Dermis blood vessel endothelial cell (primary cell): ENCODE measurements around the gene DESI2. TPM values are rescaled to one million over a fixed set of nuclear protein-coding genes. Genes with fewer than 3 reads are reported as not detected.
A peak's percentile ranks its signal among the peaks of the same experiment; 100 is the strongest.
"Not testable (repeated sequence)": the region's sequence is repeated elsewhere in the genome, so short reads cannot be mapped to it uniquely, and the experiment has no call there.

Experiments
- DNase-seq: peaks from one replicate; pipeline ENCODE4 v3.0.0; 2010
- total RNA-seq: library from RNA; depleted of rRNA; stranded (reverse); fragments of >200 nt; gene quantifications from 2 replicates; pipeline ENCODE4 v1.2.3, GENCODE V29; 2014

The DESI2 gene
- total RNA-seq, 1 donor from 2014 or later = 57.5 TPM

- no peak for DNase-seq
Measured at GRCh38 chr1:244655186-244655585, 2.3 kb downstream of the DESI2 start.

GRCh38 chr1:244657421-244657820 lies 4.5 kb downstream of the DESI2 start:
- DNase-seq = no peak

- no peak for DNase-seq
Measured at GRCh38 chr1:244659694-244660093, 6.8 kb downstream of the DESI2 start.

- DNase-seq = no peak
Measured at GRCh38 chr1:244660595-244660994, 7.7 kb downstream of the DESI2 start.

- DNase-seq = not testable (repeated sequence)
Measured at GRCh38 chr1:244661569-244662312, 8.8 kb downstream of the DESI2 start.

- no peak for DNase-seq
Measured at GRCh38 chr1:244662599-244662998, 9.7 kb downstream of the DESI2 start.

- no peak for DNase-seq
Measured at GRCh38 chr1:244664353-244664752, 11.4 kb downstream of the DESI2 start.

GRCh38 chr1:244665771-244666217 lies 12.9 kb downstream of the DESI2 start:
- no peak for DNase-seq

GRCh38 chr1:244666672-244667418 lies 13.9 kb downstream of the DESI2 start:
- not testable (repeated sequence) for DNase-seq

- DNase-seq = no peak
Measured at GRCh38 chr1:244667797-244668196, 14.9 kb downstream of the DESI2 start.

- DNase-seq = no peak
Measured at GRCh38 chr1:244672946-244673682, 20.2 kb downstream of the DESI2 start.

GRCh38 chr1:244674446-244674845 lies 21.5 kb downstream of the DESI2 start:
- DNase-seq = no peak

GRCh38 chr1:244675167-244675566 lies 22.2 kb downstream of the DESI2 start:
- DNase-seq = no peak

- DNase-seq = peak; percentile 65
Measured at GRCh38 chr1:244678697-244679096, 25.8 kb downstream of the DESI2 start.

GRCh38 chr1:244680667-244681066 lies 27.7 kb downstream of the DESI2 start:
- no peak for DNase-seq

GRCh38 chr1:244682087-244682486 lies 29.2 kb downstream of the DESI2 start:
- DNase-seq = not testable (repeated sequence)

- DNase-seq = no peak
Measured at GRCh38 chr1:244695937-244696336, 43.0 kb downstream of the DESI2 start.

GRCh38 chr1:244699741-244700140 lies 46.8 kb downstream of the DESI2 start:
- no peak for DNase-seq

- no peak for DNase-seq
Measured at GRCh38 chr1:244700808-244701207, 47.9 kb downstream of the DESI2 start.

- DNase-seq = no peak
Measured at GRCh38 chr1:244702620-244703019, 49.7 kb downstream of the DESI2 start.

- DNase-seq = no peak
Measured at GRCh38 chr1:244704107-244704506, 51.2 kb downstream of the DESI2 start.

- peak; percentile 50 for DNase-seq
Measured at GRCh38 chr1:244705261-244706234, 52.6 kb downstream of the DESI2 start.
